WTC11 (cell line): ENCODE data around the gene CD164L2. TPM values are rescaled to one million over a fixed set of nuclear protein-coding genes. Genes with fewer than 3 reads are reported as not detected.

ENCODE experiments used
- ATAC-seq: fragments of 200-7000 bp; cut with Tn5 transposase; 2 replicates; pipeline ENCODE4 v1.10.0; 2021; ENCODE audit warnings: mild to moderate bottlenecking, moderate library complexity
- CTCF ChIA-PET: fragments of 300-600 bp; sonication (Branson Sonifier 250); formaldehyde crosslinking; loops from one replicate; lab custom pipeline; 2021; ENCODE audit warnings: antibody characterized with exemption; lab: Charles Lee
- POLR2A ChIA-PET: fragments of 350-600 bp; sonication (Branson Sonifier 250); formaldehyde crosslinking; loops from one replicate; lab custom pipeline; 2021; ENCODE audit warnings: antibody characterized with exemption; lab: Charles Lee
- DNase-seq: peaks from one replicate; pipeline ENCODE4 v3.0.0; 2021; ENCODE audit warnings: low spot score
- H3K27ac Mint-ChIP-seq: 2 replicates; pipeline ENCODE4 v1.8.0; 2021; ENCODE audit warnings: mixed read lengths
- H3K27me3 Mint-ChIP-seq: 2 replicates; pipeline ENCODE4 v1.8.0; 2021; ENCODE audit warnings: low read depth, mild to moderate bottlenecking, moderate library complexity, mixed read lengths
- H3K36me3 Mint-ChIP-seq: 2 replicates; pipeline ENCODE4 v1.8.0; 2021; ENCODE audit warnings: mixed read lengths
- H3K4me1 Mint-ChIP-seq: 2 replicates; pipeline ENCODE4 v1.8.0; 2022; ENCODE audit warnings: mixed read lengths
- H3K4me3 Mint-ChIP-seq: 2 replicates; pipeline ENCODE4 v1.8.0; 2021; ENCODE audit warnings: mild to moderate bottlenecking, moderate library complexity, mixed read lengths
- H3K9me3 Mint-ChIP-seq: 2 replicates; pipeline ENCODE4 v1.8.0; 2021; ENCODE audit warnings: mixed read lengths
- ARID4B ChIP-seq: sonication (generic); formaldehyde crosslinking; IDR thresholded peaks from 2 replicates; pipeline ENCODE4 v1.8.0; 2023; ENCODE audit warnings: missing genetic modification reagents, mild to moderate bottlenecking, borderline replicate concordance
- ATF2 ChIP-seq: sonication (generic); formaldehyde crosslinking; IDR thresholded peaks from 2 replicates; pipeline ENCODE4 v1.8.1; 2022; ENCODE audit warnings: low read depth, missing genetic modification reagents, borderline replicate concordance
- ATF6 ChIP-seq: sonication (generic); formaldehyde crosslinking; IDR thresholded peaks from 2 replicates; pipeline ENCODE4 v1.8.1; 2023; ENCODE audit warnings: mild to moderate bottlenecking, missing genetic modification reagents
- CBFB ChIP-seq: sonication (generic); formaldehyde crosslinking; IDR thresholded peaks from 2 replicates; pipeline ENCODE4 v1.8.1; 2022; ENCODE audit warnings: mild to moderate bottlenecking, low read depth, missing genetic modification reagents
- CDX4 ChIP-seq: fragments of 250-450 bp; sonication (Bioruptor Pico); IDR thresholded peaks from 2 replicates; pipeline ENCODE4 v1.9.0; 2021; ENCODE audit warnings: moderate library complexity, mild to moderate bottlenecking, inconsistent platforms, borderline replicate concordance
- CREB1 ChIP-seq: sonication (generic); formaldehyde crosslinking; IDR thresholded peaks from 2 replicates; pipeline ENCODE4 v1.8.0; 2023; ENCODE audit warnings: mild to moderate bottlenecking, missing genetic modification reagents
- E2F4 ChIP-seq: sonication (generic); formaldehyde crosslinking; IDR thresholded peaks from 2 replicates; pipeline ENCODE4 v1.8.1; 2022; ENCODE audit warnings: low read depth, mild to moderate bottlenecking, moderate library complexity, missing genetic modification reagents, borderline replicate concordance
- ETV6 ChIP-seq: sonication (generic); formaldehyde crosslinking; IDR thresholded peaks from 2 replicates; pipeline ENCODE4 v1.8.1; 2022; ENCODE audit warnings: mild to moderate bottlenecking, missing genetic modification reagents
- NFYB ChIP-seq: sonication (generic); formaldehyde crosslinking; conservative IDR thresholded peaks from 2 replicates; pipeline ENCODE4 v1.8.0; 2022; ENCODE audit warnings: low read depth, missing genetic modification reagents
- PRDM15 ChIP-seq: sonication (generic); formaldehyde crosslinking; IDR thresholded peaks from 2 replicates; pipeline ENCODE4 v1.8.0; 2022; ENCODE audit warnings: missing genetic modification reagents
- RORB ChIP-seq: fragments of 250-450 bp; sonication (Bioruptor Pico); IDR thresholded peaks from 2 replicates; pipeline ENCODE4 v1.9.0; 2021; ENCODE audit warnings: mild to moderate bottlenecking
- SMAD3 ChIP-seq: sonication (generic); formaldehyde crosslinking; IDR thresholded peaks from 2 replicates; pipeline ENCODE4 v1.8.0; 2022; ENCODE audit warnings: missing genetic modification reagents, mild to moderate bottlenecking, borderline replicate concordance
- SOX15 ChIP-seq: fragments of 250-450 bp; sonication (Bioruptor Pico); IDR thresholded peaks from 2 replicates; pipeline ENCODE4 v1.9.0; 2021; ENCODE audit warnings: mild to moderate bottlenecking
- TCF7 ChIP-seq: sonication (generic); formaldehyde crosslinking; IDR thresholded peaks from 2 replicates; pipeline ENCODE4 v1.8.0; 2022; ENCODE audit warnings: mild to moderate bottlenecking, low read depth, missing genetic modification reagents, moderate library complexity
- ZNF396 ChIP-seq: fragments of 250-450 bp; sonication (Bioruptor Pico); IDR thresholded peaks from 2 replicates; pipeline ENCODE4 v1.8.0; 2021; ENCODE audit warnings: mild to moderate bottlenecking, moderate library complexity, borderline replicate concordance
- ZSCAN18 ChIP-seq: fragments of 250-450 bp; sonication (Bioruptor Pico); IDR thresholded peaks from 2 replicates; pipeline ENCODE4 v2.1.2; 2022; ENCODE audit warnings: mild to moderate bottlenecking, moderate library complexity
- total RNA-seq: library from RNA; stranded (reverse); gene quantifications from 3 replicates; pipeline ENCODE4 v1.2.3, GENCODE V29; 2021

CD164L2 gene
- total RNA-seq, 1 experiment from 2014 or later = 5.5 TPM

- no peak for TF ChIP-seq ZSCAN18 (CRISPR knock-in tag)
- no peak for TF ChIP-seq E2F4 (CRISPR knock-in tag)
- TF ChIP-seq SOX15 (CRISPR knock-in tag) = no peak
- no peak for TF ChIP-seq ATF2 (CRISPR knock-in tag)
- TF ChIP-seq NFYB = no peak
- no peak for TF ChIP-seq TCF7 (CRISPR knock-in tag)
- no peak for TF ChIP-seq CDX4 (CRISPR knock-in tag)
- TF ChIP-seq ETV6 (CRISPR knock-in tag) = no peak
Observed at GRCh38 chr1:27427329-27427728, 44.2 kb upstream of the CD164L2 start (continued).

- Mint-ChIP-seq H3K27me3 (no peaks in the 10 kb centered on the region), H3K27ac (peak overlapping the region; percentile 19; the same call in 1 of the 2 replicates), H3K36me3 (peaks cover 21% of the 10 kb centered on the region), H3K4me1 (peaks cover 71% of the 10 kb centered on the region), H3K4me3 (no peak overlapping the region), H3K9me3 (no peaks in the 10 kb centered on the region)
- POLR2A ChIA-PET = interaction anchor here (0.7 kb wide), 1 partner anchor 67 kb away, joined by 4 read pairs; no protein-coding TSS in a partner anchor
- CTCF ChIA-PET = interaction anchor here (0.6 to 1.9 kb wide), 7 partner anchors 15 to 246 kb away, joined by 3 to 12 read pairs (median 3); no protein-coding TSS in a partner anchor
- no peak for TF ChIP-seq RORB (CRISPR knock-in tag)
- no peak for TF ChIP-seq SMAD3 (CRISPR knock-in tag)
- TF ChIP-seq PRDM15 (CRISPR knock-in tag) = no peak
- no peak for ATAC-seq
- DNase-seq = no peak
Observed at GRCh38 chr1:27423709-27424108, 40.6 kb upstream of the CD164L2 start.

GRCh38 chr1:27418326-27419185, 35.4 kb upstream of the CD164L2 start:
- peaks cover 44% of the 10 kb centered on the region for H3K36me3 Mint-ChIP-seq
- peak overlapping the region; percentile 23 for H3K4me3 Mint-ChIP-seq
- ChIA-PET CTCF (interaction anchor here (0.6 to 4.3 kb wide), 15 partner anchors 8 to 1564 kb away, joined by 3 to 67 read pairs (median 4); partner anchors contain the start of genes AHDC1 and WASF2), POLR2A (interaction anchor here (0.8 to 1.1 kb wide), 3 partner anchors 11 to 197 kb away, joined by 3 to 4 read pairs (median 3); partner anchors contain the start of gene AHDC1)
- no peaks in the 10 kb centered on the region for H3K9me3 Mint-ChIP-seq
- no peaks in the 10 kb centered on the region for H3K27me3 Mint-ChIP-seq
- no peak for DNase-seq
- H3K4me1 Mint-ChIP-seq = peaks cover 47% of the 10 kb centered on the region
- peak overlapping the region; percentile 95 for H3K27ac Mint-ChIP-seq
- peak; percentile 68 for ATAC-seq
- no peak for TF ChIP-seq CBFB (CRISPR knock-in tag)
- no peak for TF ChIP-seq CREB1 (CRISPR knock-in tag)
- TF ChIP-seq ATF6 (CRISPR knock-in tag) = no peak
- TF ChIP-seq ARID4B = no peak
- TF ChIP-seq ZNF396 (CRISPR knock-in tag) = no peak
